Islet of Langerhans (tissue), 1 donor: Measurements from ENCODE around the gene SLC6A7.
"Not testable (repeated sequence)": the region's sequence is repeated elsewhere in the genome, so short reads cannot be mapped to it uniquely, and the experiment has no call there.

ENCODE experiments used
- FAIRE-seq: peaks from one replicate; lab custom pipeline; 2011; peaks lifted over from hg19 to GRCh38; lab: Jason Lieb, UNC

Gene SLC6A7

GRCh38 chr5:150244209-150244608, 54.3 kb downstream of the SLC6A7 start:
- no peak for FAIRE-seq

GRCh38 chr5:150245111-150245789, 55.4 kb downstream of the SLC6A7 start:
- no peak for FAIRE-seq

GRCh38 chr5:150245808-150246207, 55.9 kb downstream of the SLC6A7 start:
- no peak for FAIRE-seq

- FAIRE-seq, result no peak
Observed at GRCh38 chr5:150246429-150246828, 56.6 kb downstream of the SLC6A7 start.

- no peak for FAIRE-seq
Observed at GRCh38 chr5:150246835-150247234, 57.0 kb downstream of the SLC6A7 start.

- no peak for FAIRE-seq
Observed at GRCh38 chr5:150247726-150248125, 57.9 kb downstream of the SLC6A7 start.

- FAIRE-seq, result not testable (repeated sequence)
Observed at GRCh38 chr5:150248493-150248892, 58.6 kb downstream of the SLC6A7 start.

GRCh38 chr5:150248946-150249345, 59.1 kb downstream of the SLC6A7 start:
- FAIRE-seq, result no peak

- FAIRE-seq, result no peak
Observed at GRCh38 chr5:150249744-150250143, 59.9 kb downstream of the SLC6A7 start.

- no peak for FAIRE-seq
Observed at GRCh38 chr5:150251504-150251903, 61.6 kb downstream of the SLC6A7 start.

GRCh38 chr5:150252489-150252888, 62.6 kb downstream of the SLC6A7 start:
- no peak for FAIRE-seq

- FAIRE-seq, result no peak
Observed at GRCh38 chr5:150253416-150254208, 63.8 kb downstream of the SLC6A7 start.

- no peak for FAIRE-seq
Observed at GRCh38 chr5:150254363-150254762, 64.5 kb downstream of the SLC6A7 start.

- no peak for FAIRE-seq
Observed at GRCh38 chr5:150254774-150255173, 64.9 kb downstream of the SLC6A7 start.

GRCh38 chr5:150255659-150256409, 66.0 kb downstream of the SLC6A7 start:
- FAIRE-seq, result no peak

GRCh38 chr5:150256410-150257064, 66.7 kb downstream of the SLC6A7 start:
- no peak for FAIRE-seq

- FAIRE-seq, result no peak
Observed at GRCh38 chr5:150257424-150257823, 67.6 kb downstream of the SLC6A7 start.

- FAIRE-seq, result no peak
Observed at GRCh38 chr5:150258130-150258529, 68.3 kb downstream of the SLC6A7 start.
